HCT116 (cell line): Measurements from ENCODE around the gene GFI1. TPM values are rescaled to one million over a fixed set of nuclear protein-coding genes. Genes with fewer than 3 reads are reported as not detected.

Experiments
- ATAC-seq: fragments of 200-7000 bp; cut with Tn5 transposase; 2 replicates; pipeline ENCODE4 v1.9.1; 2020; ENCODE audit warnings: mild to moderate bottlenecking, moderate library complexity
- BruUV-seq: library from RNA; stranded (reverse); fragments of 400-500 nt; replicated peaks from 2 replicates; lab custom pipeline; 2021; lab: Mats Ljungman, UMichigan
- CTCF ChIA-PET: fragments of 300-600 bp; sonication (Branson Sonifier 250); formaldehyde crosslinking; loops from one replicate; lab custom pipeline; 2021; ENCODE audit warnings: antibody characterized with exemption; lab: Charles Lee
- POLR2A ChIA-PET: fragments of 300-600, 350-600 bp; sonication (Branson Sonifier 250); formaldehyde crosslinking; loops from one replicate; lab custom pipeline; 2021; ENCODE audit warnings: antibody characterized with exemption; lab: Charles Lee
- RAD21 ChIA-PET, 2 experiments: fragments of 300-600 bp; sonication (Branson Sonifier 250); formaldehyde crosslinking; loops; one replicate each; lab custom pipeline; 2023; ENCODE audit warnings: low total read pairs in 2 of 2; ENCODE audit not compliant: uncharacterized antibody in 2 of 2, unreplicated experiment in 2 of 2, low non-redundant PET in 1 of 2; lab: Charles Lee
- DNase-seq: peaks from one replicate; pipeline ENCODE4 v3.0.0-alpha.2; 2010; ENCODE audit warnings: low read depth, low spot score
- H2AFZ ChIP-seq: fragments of 200-600 bp; shearing (Covaris generic), sonication (generic); 2 replicates; pipeline ENCODE4 v1.6.1; 2017; ENCODE audit warnings: low read depth, mixed run types, mixed read lengths, antibody characterized with exemption, low read length; ENCODE audit not compliant: poor library complexity, severe bottlenecking
- H3K27ac ChIP-seq: 2 replicates; pipeline ENCODE4 v1.5.1; 2012; ENCODE audit warnings: low read depth, low read length
- H3K27me3 ChIP-seq: fragments of 200-600 bp; sonication (generic); 2 replicates; pipeline ENCODE4 v1.6.1; 2016; ENCODE audit warnings: mixed run types, low read length, mixed read lengths; ENCODE audit not compliant: insufficient read depth
- H3K36me3 ChIP-seq, 2 experiments: fragments of 200-500 bp in 1 of 2; fragments of 200-600 bp in 1 of 2; sonication (Bioruptor generic) in 1 of 2; sonication (generic) in 1 of 2; 2 replicates each; pipeline versions ENCODE4 v1.5.1 to v1.6.1; 2014 to 2016; ENCODE audit warnings: low read length in 2 of 2, inconsistent platforms in 1 of 2, mixed read lengths in 1 of 2, mixed run types in 1 of 2; ENCODE audit not compliant: insufficient read depth in 2 of 2, control insufficient read depth in 1 of 2
- H3K4me1 ChIP-seq, 2 experiments: fragments of 200-600 bp in 1 of 2; sonication (generic) in 1 of 2; 2 replicates each; pipeline versions ENCODE4 v1.5.1 to v1.6.1; 2012 to 2017; ENCODE audit warnings: low read length in 2 of 2, inconsistent platforms in 1 of 2, mild to moderate bottlenecking in 1 of 2, mixed read lengths in 1 of 2, mixed run types in 1 of 2, moderate library complexity in 1 of 2; ENCODE audit not compliant: insufficient read depth in 2 of 2, control insufficient read depth in 1 of 2
- H3K4me2 ChIP-seq: fragments of 200-600 bp; sonication (generic); 2 replicates; pipeline ENCODE4 v1.6.1; 2017; ENCODE audit warnings: mixed run types, low read length, mixed read lengths
- H3K4me3 ChIP-seq, 2 experiments: fragments of 200-600 bp in 1 of 2; sonication (generic) in 1 of 2; replicated peaks in 1 of 2; 2 replicates each; pipeline ENCODE4 v1.5.1; 2011 to 2016; ENCODE audit warnings: low read length in 2 of 2, control low read depth in 1 of 2, low read depth in 1 of 2, mild to moderate bottlenecking in 1 of 2, mixed read lengths in 1 of 2, mixed run types in 1 of 2
- H3K79me2 ChIP-seq: fragments of 200-600 bp; sonication (generic); 2 replicates; pipeline ENCODE4 v1.6.1; 2017; ENCODE audit warnings: mild to moderate bottlenecking, mixed run types, low read length, moderate library complexity, mixed read lengths; ENCODE audit not compliant: insufficient read depth
- H3K9ac ChIP-seq: fragments of 200-600 bp; sonication (generic); 2 replicates; pipeline ENCODE4 v1.6.1; 2016; ENCODE audit warnings: low read length, mixed read lengths
- H3K9me2 ChIP-seq: fragments of 200-600 bp; sonication (generic), shearing (Covaris generic); 2 replicates; pipeline ENCODE4 v1.6.1; 2017; ENCODE audit warnings: mixed run types, mild to moderate bottlenecking, moderate library complexity; ENCODE audit not compliant: insufficient read depth
- H3K9me3 ChIP-seq, 2 experiments: fragments of 200-500 bp in 1 of 2; fragments of 200-600 bp in 1 of 2; sonication (Bioruptor generic) in 1 of 2; sonication (generic) in 1 of 2; 2 replicates each; pipeline ENCODE4 v1.6.1; 2014 to 2017; ENCODE audit warnings: low read length in 2 of 2, mixed read lengths in 2 of 2, inconsistent platforms in 1 of 2, low read depth in 1 of 2, mild to moderate bottlenecking in 1 of 2, mixed run types in 1 of 2, moderate library complexity in 1 of 2; ENCODE audit not compliant: control insufficient read depth in 1 of 2, insufficient read depth in 1 of 2
- H4K20me1 ChIP-seq: fragments of 200-600 bp; sonication (generic), shearing (Covaris generic); 2 replicates; pipeline ENCODE4 v1.6.1; 2017; ENCODE audit warnings: mixed run types, mild to moderate bottlenecking, moderate library complexity; ENCODE audit not compliant: insufficient read depth
- CBX3 ChIP-seq: IDR thresholded peaks from 2 replicates; pipeline ENCODE4 v1.6.1; 2012; ENCODE audit warnings: low read depth
- CEBPB ChIP-seq: IDR thresholded peaks from 2 replicates; pipeline ENCODE4 v1.6.1; 2012; ENCODE audit warnings: low read depth
- EGR1 ChIP-seq: IDR thresholded peaks from 2 replicates; pipeline ENCODE4 v1.6.1; 2012; ENCODE audit warnings: low read depth
- ELF1 ChIP-seq: IDR thresholded peaks from 2 replicates; pipeline ENCODE4 v1.6.1; 2012; ENCODE audit warnings: low read depth, borderline replicate concordance
- EZH2 ChIP-seq: fragments of 200-600 bp; sonication (generic); IDR thresholded peaks from 2 replicates; pipeline ENCODE4 v1.6.1; 2017; ENCODE audit warnings: antibody characterized with exemption, mixed run types
- EZH2phosphoT487 ChIP-seq: fragments of 200-600 bp; IDR thresholded peaks from 2 replicates; pipeline ENCODE4 v1.6.1; 2018; ENCODE audit warnings: antibody characterized with exemption, borderline replicate concordance
- FOSL1 ChIP-seq: IDR thresholded peaks from 2 replicates; pipeline ENCODE4 v1.6.1; 2012; ENCODE audit warnings: low read depth
- JUND ChIP-seq: IDR thresholded peaks from 2 replicates; pipeline ENCODE4 v1.6.1; 2012
- MAX ChIP-seq: IDR thresholded peaks from 2 replicates; pipeline ENCODE4 v1.6.1; 2012
- POLR2A ChIP-seq: IDR thresholded peaks from 2 replicates; pipeline ENCODE4 v1.7.0; 2011; ENCODE audit warnings: borderline replicate concordance; ENCODE audit not compliant: insufficient read depth, insufficient read length; ENCODE audit errors: extremely low read depth
- POLR2AphosphoS5 ChIP-seq: IDR thresholded peaks from 2 replicates; pipeline ENCODE4 v1.6.1; 2011; ENCODE audit warnings: mild to moderate bottlenecking, low read depth, low read length, moderate library complexity
- REST ChIP-seq: IDR thresholded peaks from 2 replicates; pipeline ENCODE4 v1.6.1; 2012; ENCODE audit warnings: low read depth
- SIN3A ChIP-seq: IDR thresholded peaks from 2 replicates; pipeline ENCODE4 v1.6.1; 2012; ENCODE audit warnings: low read depth
- SP1 ChIP-seq: IDR thresholded peaks from 2 replicates; pipeline ENCODE4 v1.6.1; 2012; ENCODE audit warnings: low read depth
- SRF ChIP-seq: IDR thresholded peaks from 2 replicates; pipeline ENCODE4 v1.6.1; 2012; ENCODE audit warnings: low read depth
- TCF7L2 ChIP-seq: IDR thresholded peaks from 2 replicates; pipeline ENCODE4 v1.7.0; 2011; ENCODE audit warnings: borderline replicate concordance, inconsistent platforms; ENCODE audit not compliant: insufficient read depth, insufficient read length; ENCODE audit errors: extremely low read depth
- YY1 ChIP-seq: IDR thresholded peaks from 2 replicates; pipeline ENCODE4 v1.6.1; 2011; ENCODE audit warnings: low read length, low read depth, moderate library complexity, mild to moderate bottlenecking; ENCODE audit not compliant: insufficient replicate concordance; ENCODE audit errors: extremely low read depth
- ZFX ChIP-seq: fragments of 450-650 bp; IDR thresholded peaks from 2 replicates; pipeline ENCODE4 v1.6.1; 2017
- ZNF274 ChIP-seq: fragments of 200-500 bp; sonication (Bioruptor generic); IDR thresholded peaks from 2 replicates; pipeline ENCODE4 v1.6.1; 2014; ENCODE audit warnings: mild to moderate bottlenecking, low read depth, low read length, inconsistent platforms
- intact Hi-C: fragments of 100-400 bp; cut with micrococcal nuclease; formaldehyde crosslinking; loops from 2 replicates; pipeline ENCODE4 v1.10.0; 2022
- total RNA-seq: library from RNA; stranded (reverse); gene quantifications from one replicate; pipeline ENCODE4 v1.2.1, GENCODE V29; 2021; ENCODE audit not compliant: unreplicated experiment
- TF ChIP-seq, protein P1 (sequence below), 3 experiments: fragments of 200-600 bp in 1 of 3; sonication (generic) in 1 of 3; IDR thresholded peaks in 2 of 3; conservative IDR thresholded peaks in 1 of 3; 2 replicates each; pipeline ENCODE4 v1.5.1; 2012 to 2017; ENCODE audit warnings: low read depth in 2 of 3, low read length in 2 of 3, antibody characterized with exemption in 1 of 3, borderline replicate concordance in 1 of 3, control low read depth in 1 of 3, mild to moderate bottlenecking in 1 of 3, mixed read lengths in 1 of 3, mixed run types in 1 of 3, moderate library complexity in 1 of 3; ENCODE audit not compliant: insufficient read depth in 1 of 3

GFI1 gene
- total RNA-seq, 1 experiment from 2014 or later: 8.1 TPM

GRCh38 chr1:92479587-92479986 is 7.1 kb downstream of the GFI1 start:
- Histone ChIP-seq H3K27ac (no peak overlapping the region), H3K4me1 (peaks cover 6 to 7% of the 10 kb centered on the region in 2 experiments), H4K20me1 (no peaks in the 10 kb centered on the region), H3K36me3 (no peaks in the 10 kb centered on the region), H3K27me3 (no peaks in the 10 kb centered on the region), H3K9me3 (no peaks in the 10 kb centered on the region), H3K79me2 (no peaks in the 10 kb centered on the region), H3K9ac (no peak overlapping the region), H3K4me2 (no peak overlapping the region), H2AFZ (no peak overlapping the region), H3K9me2 (no peaks in the 10 kb centered on the region), H3K4me3 (no peak overlapping the region)
- ATAC-seq (no peak), DNase-seq (no peak)
- ChIA-PET POLR2A (no interaction called here), CTCF (no interaction called here), RAD21 (no interaction called here)
- intact Hi-C loops: no loop called here
- BruUV-seq: no TSS peak
- TF ChIP-seq POLR2AphosphoS5 (no peak), SP1 (no peak), SRF (no peak), ELF1 (no peak), EZH2 (no peak), JUND (no peak), EGR1 (no peak), ZNF274 (no peak), ZFX (no peak), YY1 (no peak), REST (no peak), FOSL1 (no peak), SIN3A (no peak), EZH2phosphoT487 (no peak), MAX (no peak), TCF7L2 (no peak), POLR2A (no peak), CEBPB (no peak), CBX3 (no peak)
- TF ChIP-seq, protein P1, sequence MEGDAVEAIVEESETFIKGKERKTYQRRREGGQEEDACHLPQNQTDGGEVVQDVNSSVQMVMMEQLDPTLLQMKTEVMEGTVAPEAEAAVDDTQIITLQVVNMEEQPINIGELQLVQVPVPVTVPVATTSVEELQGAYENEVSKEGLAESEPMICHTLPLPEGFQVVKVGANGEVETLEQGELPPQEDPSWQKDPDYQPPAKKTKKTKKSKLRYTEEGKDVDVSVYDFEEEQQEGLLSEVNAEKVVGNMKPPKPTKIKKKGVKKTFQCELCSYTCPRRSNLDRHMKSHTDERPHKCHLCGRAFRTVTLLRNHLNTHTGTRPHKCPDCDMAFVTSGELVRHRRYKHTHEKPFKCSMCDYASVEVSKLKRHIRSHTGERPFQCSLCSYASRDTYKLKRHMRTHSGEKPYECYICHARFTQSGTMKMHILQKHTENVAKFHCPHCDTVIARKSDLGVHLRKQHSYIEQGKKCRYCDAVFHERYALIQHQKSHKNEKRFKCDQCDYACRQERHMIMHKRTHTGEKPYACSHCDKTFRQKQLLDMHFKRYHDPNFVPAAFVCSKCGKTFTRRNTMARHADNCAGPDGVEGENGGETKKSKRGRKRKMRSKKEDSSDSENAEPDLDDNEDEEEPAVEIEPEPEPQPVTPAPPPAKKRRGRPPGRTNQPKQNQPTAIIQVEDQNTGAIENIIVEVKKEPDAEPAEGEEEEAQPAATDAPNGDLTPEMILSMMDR (IDR thresholded peaks at IDR 0.05 in 2 of 3, conservative IDR thresholded peaks at IDR 0.05 in 1 of 3; ENCODE audit: borderline replicate concordance in 1 of 3, insufficient read depth in 1 of 3, low read depth in 2 of 3, low read length in 2 of 3): no peak
